HG02852 (cell line): Measurements from ENCODE around the gene MAPK1IP1L.
A peak's percentile ranks its signal among the peaks of the same experiment; 100 is the strongest.

Experiments used
- ATAC-seq: cut with Tn5 transposase; IDR thresholded peaks from one replicate; pipeline ENCODE4 v1.9.1; 2021; ENCODE audit warnings: mild to moderate bottlenecking, moderate library complexity; ENCODE audit not compliant: unreplicated experiment

The MAPK1IP1L gene

GRCh38 chr14:55092341-55092740, 40.9 kb downstream of the MAPK1IP1L start:
- no peak for ATAC-seq

GRCh38 chr14:55094292-55095157, 43.1 kb downstream of the MAPK1IP1L start:
- no peak for ATAC-seq

- ATAC-seq, result peak; percentile 77
These were observed 46.6 kb downstream of the MAPK1IP1L start for GRCh38 chr14:55097881-55098560.

- no peak for ATAC-seq
These were observed 47.1 kb downstream of the MAPK1IP1L start for GRCh38 chr14:55098561-55098898.

GRCh38 chr14:55099756-55100155, 48.3 kb downstream of the MAPK1IP1L start:
- ATAC-seq, result no peak

- no peak for ATAC-seq
These were observed 50.3 kb downstream of the MAPK1IP1L start for GRCh38 chr14:55101698-55102097.

- peak; percentile 44 for ATAC-seq
These were observed 50.7 kb downstream of the MAPK1IP1L start for GRCh38 chr14:55102141-55102621.

GRCh38 chr14:55103005-55103640, 51.7 kb downstream of the MAPK1IP1L start:
- ATAC-seq, result peak; percentile 38

GRCh38 chr14:55103971-55104954, 52.8 kb downstream of the MAPK1IP1L start:
- ATAC-seq, result no peak

GRCh38 chr14:55105991-55106390, 54.5 kb downstream of the MAPK1IP1L start:
- ATAC-seq, result no peak

- ATAC-seq, result peak; percentile 72
These were observed 56.5 kb downstream of the MAPK1IP1L start for GRCh38 chr14:55107766-55108554.

- ATAC-seq, result no peak
These were observed 58.4 kb downstream of the MAPK1IP1L start for GRCh38 chr14:55109836-55110235.

GRCh38 chr14:55111122-55111708, 59.8 kb downstream of the MAPK1IP1L start:
- ATAC-seq, result no peak

GRCh38 chr14:55114720-55115119, 63.3 kb downstream of the MAPK1IP1L start:
- no peak for ATAC-seq

GRCh38 chr14:55115460-55115859, 64.0 kb downstream of the MAPK1IP1L start:
- ATAC-seq, result no peak

- ATAC-seq, result no peak
These were observed 64.4 kb downstream of the MAPK1IP1L start for GRCh38 chr14:55115861-55116245.

- no peak for ATAC-seq
These were observed 65.0 kb downstream of the MAPK1IP1L start for GRCh38 chr14:55116246-55117030.

- no peak for ATAC-seq
These were observed 66.5 kb downstream of the MAPK1IP1L start for GRCh38 chr14:55117803-55118441.
